NCI-H524 treated with DMSO at 0.1 percent for 48 hours (cell line): ENCODE data around the gene GPR107.

Experiments
- DNase-seq: peaks from one replicate; lab custom pipeline; 2025; lab: John Stamatoyannopoulos, UW

GPR107 gene

DNA sequence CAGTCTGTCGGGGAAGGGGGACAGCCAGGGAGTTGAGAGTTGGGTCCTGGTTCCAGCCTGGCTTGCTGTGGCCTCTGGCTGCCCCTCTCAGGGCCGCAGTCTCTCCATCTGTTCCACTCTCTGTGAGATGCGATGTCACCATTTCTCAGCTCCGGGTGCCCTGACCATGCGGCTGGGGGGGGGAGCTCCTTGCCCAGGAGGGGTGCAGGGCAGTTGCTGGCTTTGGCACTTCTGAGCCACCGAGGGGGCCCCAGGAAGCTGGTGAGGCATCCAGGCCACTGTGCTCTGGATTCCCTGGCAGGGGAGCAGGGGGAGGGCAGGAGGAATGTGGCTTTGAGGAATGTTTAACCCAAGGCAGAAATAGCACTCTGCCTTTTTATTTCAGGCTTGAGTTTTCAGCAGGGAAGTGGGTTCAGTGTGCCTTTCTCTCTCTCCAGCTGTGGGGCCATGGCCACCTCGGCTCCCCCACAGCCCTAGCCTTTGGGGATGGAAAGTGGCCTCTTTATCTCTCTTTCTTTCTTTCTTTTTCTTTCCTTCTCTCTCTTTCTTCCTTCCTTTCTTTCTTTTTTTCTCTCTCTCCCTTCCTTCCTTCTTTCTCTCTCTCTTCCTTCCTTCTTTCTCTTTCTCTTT is 129.5 kb downstream of the GPR107 start:
- no peak for DNase-seq

DNA sequence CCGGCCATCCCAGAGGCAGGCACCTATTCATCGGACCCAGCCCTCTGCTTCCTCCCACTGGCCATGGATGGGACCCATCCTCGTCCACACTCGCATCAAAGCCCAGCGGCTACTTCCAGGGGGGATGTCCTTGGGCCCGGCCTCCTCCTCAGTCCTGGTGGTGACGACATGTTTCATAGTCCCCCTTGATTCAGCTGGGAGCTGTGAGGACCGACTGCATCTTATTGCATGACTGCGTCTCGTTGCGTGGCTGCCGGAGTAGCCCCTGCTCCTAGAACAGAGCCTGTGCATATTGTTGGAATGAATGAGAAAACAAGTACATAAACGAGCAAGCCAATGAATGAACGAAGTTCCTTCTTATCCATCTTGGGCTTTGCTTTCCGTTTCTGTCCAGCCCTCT is 131.3 kb downstream of the GPR107 start:
- DNase-seq: no peak

DNA sequence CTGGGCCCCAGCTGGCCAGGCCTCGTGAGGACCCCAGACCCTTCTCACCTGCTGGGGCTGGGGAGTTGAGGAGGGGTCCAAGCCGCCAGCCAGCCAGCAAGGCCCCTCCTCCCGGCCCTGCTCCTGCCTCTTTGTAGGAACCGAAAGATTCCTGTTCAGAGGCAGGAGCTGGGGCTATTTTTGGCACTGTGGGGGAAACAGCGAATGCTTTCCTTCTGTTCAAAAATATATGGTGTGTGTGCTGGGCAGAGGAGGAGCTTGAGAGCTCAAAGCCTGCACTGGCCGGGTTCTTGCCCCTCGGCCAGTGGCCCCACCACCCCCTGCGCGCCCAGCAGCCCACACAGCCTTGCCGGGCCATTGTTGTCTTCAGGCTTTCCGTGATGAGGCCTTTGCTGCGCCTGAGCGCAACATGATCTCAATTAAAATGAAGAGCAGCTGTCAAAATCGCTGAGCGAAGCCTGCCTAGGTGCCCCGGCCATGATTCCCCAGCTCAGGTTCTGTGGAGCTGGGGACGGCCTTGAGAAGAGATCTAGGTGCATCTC is 131.9 kb downstream of the GPR107 start:
- no peak for DNase-seq

DNA sequence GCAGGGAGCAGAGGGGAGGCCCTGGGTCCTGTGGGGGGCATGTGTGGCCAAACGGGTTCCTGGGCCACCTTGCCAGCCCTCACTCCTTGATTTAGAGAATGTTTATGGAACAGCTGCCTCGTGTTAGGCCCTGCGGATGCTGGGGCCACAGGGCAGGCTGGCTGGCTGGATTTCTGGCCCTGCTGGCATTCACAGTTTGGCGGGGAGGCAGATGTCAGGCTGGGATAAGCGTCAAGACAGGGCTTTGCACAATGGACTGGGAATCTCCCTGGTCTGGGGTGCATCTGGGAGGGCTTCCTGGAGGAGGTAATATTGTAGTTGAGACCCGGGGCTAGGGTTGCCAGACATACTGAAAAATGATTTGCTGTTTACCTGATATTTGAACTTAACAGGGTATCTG is 132.3 kb downstream of the GPR107 start:
- DNase-seq: no peak

GRCh38 chr9:130186839-130187522 is 133.3 kb downstream of the GPR107 start:
- no peak for DNase-seq

DNA sequence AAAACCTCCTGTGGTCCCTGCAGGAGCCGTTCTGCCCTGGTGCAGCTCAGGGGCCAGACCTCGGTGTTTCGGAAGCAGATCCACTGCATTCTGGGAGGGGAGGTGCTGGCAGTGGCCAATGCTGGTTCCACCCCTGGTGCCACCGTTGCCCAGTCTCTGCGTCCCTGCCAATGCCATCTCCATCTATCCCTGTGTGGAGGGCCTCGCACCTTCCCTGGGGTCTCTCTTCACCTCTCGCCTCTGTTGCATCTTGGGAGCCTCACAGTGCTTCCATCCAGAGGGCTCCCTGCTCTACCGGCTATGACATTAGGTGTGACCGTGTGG is 133.8 kb downstream of the GPR107 start:
- DNase-seq: no peak

GRCh38 chr9:130188860-130189481 is 135.3 kb downstream of the GPR107 start:
- no peak for DNase-seq
